ENCODE measurements around the gene FAM3D.
A peak's percentile ranks its signal among the peaks of the same experiment; 100 is the strongest.
"Not testable (repeated sequence)": the region's sequence is repeated elsewhere in the genome, so short reads cannot be mapped to it uniquely, and the experiment has no call there.

Gene FAM3D, protein sequence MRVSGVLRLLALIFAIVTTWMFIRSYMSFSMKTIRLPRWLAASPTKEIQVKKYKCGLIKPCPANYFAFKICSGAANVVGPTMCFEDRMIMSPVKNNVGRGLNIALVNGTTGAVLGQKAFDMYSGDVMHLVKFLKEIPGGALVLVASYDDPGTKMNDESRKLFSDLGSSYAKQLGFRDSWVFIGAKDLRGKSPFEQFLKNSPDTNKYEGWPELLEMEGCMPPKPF

DNA sequence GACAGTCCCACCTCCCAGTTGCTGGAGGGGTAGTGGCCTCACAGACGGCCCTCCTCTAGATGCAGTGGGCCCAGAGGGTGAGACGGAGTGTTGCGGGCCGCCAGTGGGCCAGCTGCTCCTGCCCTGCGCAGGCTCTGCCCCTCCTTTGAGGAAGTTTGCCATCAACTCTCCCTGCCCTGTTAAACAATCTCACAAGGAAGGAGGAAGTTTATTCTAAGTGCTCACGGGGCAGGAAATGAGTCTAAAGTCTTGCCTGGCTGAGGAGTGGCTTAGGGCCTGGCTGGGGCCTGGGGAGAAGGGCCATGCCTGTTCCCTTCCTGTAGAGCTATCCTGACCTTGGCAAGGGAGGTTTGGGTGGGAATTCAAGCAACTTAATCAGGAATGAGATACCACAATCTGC lies at the start of gene FAM3D:
Gene FAM3D, minus strand, starts transcription at position 92 of the 400 bp plus-strand sequence. CDS start 11,211 bp downstream, outside the sequence.
- no peak for DNase-seq

DNA sequence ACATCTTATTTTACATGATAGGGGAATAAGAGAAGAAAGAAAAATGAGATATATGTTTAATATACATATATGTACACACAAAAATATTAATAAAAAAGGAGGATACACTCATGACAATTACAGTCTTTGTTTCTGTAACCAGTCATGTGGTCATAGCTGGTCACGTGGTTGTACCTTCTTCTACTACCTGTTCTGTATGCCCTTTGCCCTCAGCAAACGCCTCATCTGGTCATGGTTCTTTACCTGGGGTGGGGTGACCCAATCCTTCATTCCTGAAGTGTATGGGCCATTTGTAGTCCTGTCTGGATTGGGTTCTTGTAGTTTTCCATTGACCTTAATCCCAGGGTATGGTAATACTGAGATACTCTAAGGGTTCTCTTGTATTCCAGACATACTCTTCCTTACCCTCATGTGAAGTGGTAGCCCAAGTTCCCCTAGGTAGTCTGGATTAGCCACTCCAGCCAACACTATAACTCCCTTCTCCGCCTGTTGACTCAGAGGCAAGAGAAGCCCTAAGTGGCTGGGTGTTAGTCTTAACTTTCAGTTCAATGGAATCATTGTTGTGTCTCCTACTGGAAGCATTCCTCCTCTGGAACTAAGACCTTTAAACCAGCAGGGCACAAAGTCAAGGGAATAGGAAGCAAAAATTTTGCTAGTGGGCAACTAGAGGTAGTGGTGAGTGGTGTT lies 47.3 kb upstream of the FAM3D start:
- no peak for DNase-seq

DNA sequence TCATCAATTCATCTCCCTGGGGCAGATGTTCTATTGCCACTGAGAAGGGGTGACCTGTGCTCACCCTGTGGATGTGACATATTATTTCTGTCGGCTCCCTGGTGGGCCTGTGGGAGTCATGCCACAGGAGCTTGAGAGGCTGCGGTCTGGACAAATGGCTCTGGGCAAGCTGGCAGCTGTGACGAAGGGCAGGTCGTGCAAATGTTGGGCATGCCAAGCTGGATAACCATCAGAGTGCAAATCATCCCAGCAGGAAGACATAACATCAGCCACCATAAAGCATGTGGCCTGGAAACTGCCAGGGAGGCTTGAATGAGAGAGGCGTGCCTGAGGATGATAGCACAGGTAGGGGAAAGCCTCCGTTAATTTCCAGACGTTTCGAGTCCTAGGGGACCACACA lies 45.3 kb upstream of the FAM3D start:
- DNase-seq = no peak

DNA sequence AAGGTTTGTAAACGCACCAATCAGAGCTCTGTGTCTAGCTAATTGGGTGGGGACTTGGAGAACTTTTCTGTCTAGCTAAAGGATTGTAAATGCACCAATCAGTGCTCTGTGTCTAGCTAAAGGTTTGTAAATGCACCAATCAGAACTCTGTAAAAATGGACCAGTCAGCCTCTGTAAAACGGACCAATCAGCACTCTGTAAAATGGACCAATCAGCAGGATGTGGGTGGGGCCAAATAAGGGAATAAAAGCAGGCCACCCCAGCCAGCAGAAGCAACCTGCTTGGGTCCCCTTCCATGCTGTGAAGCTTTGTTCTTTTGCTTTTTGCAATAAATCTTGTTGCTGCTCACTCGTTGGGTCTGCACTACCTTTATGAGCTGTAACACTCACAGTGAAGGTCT lies 42.4 kb upstream of the FAM3D start:
- not testable (repeated sequence) for DNase-seq

DNA sequence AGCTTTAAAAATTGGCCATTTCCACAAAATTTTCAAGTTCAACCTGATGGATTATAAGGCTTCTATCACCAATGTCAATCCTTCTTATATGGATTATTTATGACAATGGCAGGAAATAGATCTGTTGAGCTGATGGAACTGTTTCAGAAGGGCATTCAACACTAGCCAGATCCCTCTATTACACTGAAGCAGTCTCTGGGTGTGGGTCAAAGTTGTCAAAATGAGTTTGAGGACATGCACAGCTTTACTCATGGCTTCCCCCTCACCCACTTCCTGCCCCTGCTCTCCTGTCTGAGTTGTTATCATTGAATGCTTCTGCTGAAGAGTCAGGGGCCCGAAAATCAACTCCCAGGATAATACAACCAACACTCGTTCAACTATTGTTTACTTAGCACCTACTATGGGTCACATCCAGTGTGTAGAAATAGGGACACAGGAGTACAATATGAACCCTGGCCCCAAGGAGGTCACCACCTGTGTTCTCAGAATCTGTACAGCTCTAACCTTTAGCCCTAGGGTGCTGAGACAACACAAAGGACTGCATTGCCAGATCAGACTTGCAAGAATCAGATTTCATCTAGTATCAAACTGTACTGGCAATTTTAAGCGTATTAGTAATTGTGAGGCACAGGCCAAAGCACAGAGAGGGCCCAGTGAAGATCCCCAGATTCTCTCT lies 41.7 kb upstream of the FAM3D start:
- no peak for DNase-seq

DNA sequence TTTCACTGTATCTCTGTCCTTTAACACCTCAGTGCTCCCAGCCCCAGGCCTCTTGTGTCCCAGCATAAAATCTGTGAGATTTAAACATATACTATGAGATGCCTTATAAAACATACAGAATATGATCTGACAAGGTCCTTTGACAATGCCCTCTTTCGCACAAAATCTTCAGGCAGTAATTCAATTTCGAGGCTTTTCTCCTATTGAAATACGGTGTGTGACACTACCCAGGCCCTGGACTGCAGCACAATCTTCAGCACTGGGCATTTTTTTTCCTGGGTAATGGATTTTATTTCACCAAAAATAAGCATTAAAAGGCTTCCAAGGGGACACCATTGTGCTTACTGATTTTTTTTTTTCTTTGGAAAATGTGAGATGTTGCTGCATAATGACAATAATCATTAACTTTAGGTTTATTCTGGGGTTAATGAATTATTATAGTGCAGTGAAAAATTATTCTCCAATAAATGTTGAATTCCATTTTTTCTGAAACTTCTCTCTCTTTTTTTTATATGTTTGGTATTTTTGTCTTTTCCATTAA lies 40.9 kb upstream of the FAM3D start:
- no peak for DNase-seq

DNA sequence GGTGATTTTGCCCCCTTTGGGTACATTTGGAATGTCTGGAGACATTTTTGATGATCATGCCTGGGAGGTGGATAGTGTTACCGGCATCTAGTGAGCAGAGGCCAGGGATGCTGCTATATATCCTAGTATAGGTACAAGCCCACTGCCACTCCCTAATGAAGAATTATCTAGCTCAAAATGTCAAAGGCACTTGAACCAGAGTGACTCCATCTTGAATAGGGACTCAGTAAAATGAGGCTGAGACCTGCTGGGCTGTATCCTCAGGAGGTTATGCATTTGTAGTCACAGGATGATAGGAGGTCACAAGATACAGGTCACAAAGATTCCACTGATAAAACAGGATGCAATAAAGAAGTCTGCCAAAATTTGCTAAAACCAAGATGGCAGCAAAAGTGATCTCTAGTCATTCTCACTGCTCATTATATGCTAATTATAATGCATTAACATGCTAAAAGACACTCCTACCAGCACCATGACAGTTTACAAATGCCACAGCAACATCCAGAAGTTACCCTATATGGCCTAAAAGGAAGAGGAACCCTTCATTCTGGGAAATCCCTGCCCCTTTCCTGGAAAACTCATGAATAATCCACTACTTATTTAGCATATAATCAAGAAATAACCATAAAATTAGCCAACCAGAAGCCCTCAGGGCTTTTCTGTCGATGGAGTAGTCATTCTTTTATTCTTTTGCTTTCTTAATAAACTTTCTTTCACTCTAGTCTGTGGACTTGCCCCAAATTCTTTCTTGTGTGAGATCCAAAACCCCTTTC lies 40.0 kb upstream of the FAM3D start:
- DNase-seq = no peak

DNA sequence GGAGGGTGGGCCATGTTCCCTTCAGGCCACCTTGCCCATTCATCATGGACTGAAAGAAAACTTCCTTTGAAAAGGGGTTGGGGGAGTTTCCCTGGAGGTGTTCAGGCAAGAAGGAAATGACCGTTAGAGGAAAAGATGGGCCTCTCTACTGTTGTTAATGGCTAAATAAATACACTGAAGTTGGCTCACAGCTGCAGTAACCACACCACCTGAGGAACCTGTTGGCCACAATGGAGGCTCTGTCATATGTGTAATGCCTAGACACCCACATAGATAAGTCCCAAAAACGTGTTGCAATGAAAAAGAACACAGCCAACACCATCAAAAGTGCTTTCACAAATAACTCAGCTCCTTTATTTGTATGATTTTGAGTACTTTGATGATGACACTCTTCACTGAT lies 38.2 kb upstream of the FAM3D start:
- no peak for DNase-seq

DNA sequence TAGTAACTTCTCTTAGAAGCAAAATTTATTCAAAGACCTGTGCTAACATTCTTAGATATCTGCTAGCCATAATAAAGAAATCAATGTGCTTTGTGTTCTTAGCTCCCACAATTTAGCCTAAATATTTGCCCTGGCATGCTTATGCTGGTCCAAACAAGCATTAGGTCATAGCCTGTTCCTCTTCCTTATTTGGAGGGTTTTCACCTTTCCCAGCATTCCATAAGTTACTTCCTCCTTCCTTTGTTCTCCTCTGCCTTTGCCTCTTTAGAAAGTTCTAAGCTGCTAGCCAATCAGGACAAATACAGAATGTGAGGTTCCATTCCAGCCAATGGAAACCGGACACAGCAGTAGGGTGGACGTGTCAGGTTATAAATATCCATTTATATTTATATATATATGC lies 37.7 kb upstream of the FAM3D start:
- not testable (repeated sequence) for DNase-seq

DNA sequence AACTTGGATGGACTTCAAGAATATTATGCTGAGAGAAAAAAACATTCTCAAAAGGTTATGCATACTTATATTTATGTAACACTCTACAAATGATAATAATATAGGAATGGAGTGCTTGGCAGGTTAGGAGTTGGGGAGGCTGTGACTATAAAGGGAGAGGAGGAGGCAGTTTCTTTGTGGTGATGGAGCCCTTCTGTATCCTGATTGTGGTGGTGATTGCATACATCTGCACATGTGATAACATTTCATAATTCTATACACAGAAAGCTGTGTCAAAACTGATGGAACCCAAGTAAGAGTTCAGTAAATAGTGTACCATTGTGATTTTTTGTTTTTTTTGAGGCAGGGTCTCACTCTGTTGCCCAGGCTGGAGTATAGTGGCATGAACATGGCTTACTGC lies 31.7 kb upstream of the FAM3D start:
- no peak for DNase-seq

DNA sequence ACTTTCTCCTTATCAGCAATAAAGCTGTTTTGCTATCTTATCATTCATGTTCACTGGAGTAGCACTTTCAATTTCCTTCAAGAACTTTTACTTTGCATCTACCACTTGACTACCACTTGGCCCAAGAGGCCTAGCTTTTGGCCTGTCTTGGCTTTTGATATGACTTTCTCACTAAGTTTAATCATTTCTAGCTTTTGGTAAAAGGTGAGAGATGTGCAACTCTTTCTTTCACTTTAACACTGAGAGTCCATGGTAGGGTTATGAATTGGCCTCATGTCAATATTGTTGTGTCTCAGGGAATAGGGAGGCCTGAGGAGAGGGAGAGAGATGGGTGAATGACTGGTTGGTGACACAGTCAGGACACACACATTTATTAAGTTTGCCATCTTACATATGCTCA lies 31.0 kb upstream of the FAM3D start:
- no peak for DNase-seq

DNA sequence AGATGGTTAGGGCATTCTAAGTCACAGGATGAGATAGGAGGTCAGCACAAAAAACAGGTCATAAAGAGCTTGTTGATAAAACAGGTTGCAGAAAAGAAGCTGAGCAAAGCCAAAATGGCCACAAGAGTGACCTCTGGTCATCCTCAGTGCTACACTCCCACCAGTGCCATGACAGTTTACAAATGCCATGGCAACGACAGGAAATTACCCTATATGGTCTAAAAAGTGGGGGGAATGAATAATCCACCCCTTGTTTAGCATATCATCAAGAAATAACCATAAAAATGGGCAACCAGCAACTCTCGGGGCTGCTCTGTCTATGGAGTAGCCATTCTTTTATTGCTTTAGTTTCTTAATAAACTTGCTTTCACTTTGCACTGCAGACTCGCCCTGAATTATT lies 30.2 kb upstream of the FAM3D start:
- not testable (repeated sequence) for DNase-seq

DNA sequence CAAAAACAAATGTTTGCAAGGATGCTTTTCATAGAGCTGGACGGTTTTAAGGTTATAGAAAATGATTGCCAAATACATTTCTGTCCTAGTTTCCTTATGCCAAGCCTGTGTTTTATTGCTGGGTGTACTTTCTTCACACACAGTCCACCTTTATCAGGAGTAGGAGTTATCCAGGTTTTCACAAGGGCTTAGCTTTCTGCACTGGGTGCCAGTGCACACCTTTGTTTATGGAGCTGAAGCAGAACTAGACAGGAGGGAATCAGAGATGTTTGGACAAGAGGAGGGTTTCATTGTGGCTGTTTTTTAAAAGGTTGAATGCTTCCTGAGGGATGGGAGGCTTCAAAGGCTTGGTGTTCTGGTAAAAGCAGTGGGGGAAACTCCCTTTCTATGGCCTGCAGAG lies 29.5 kb upstream of the FAM3D start:
- no peak for DNase-seq

DNA sequence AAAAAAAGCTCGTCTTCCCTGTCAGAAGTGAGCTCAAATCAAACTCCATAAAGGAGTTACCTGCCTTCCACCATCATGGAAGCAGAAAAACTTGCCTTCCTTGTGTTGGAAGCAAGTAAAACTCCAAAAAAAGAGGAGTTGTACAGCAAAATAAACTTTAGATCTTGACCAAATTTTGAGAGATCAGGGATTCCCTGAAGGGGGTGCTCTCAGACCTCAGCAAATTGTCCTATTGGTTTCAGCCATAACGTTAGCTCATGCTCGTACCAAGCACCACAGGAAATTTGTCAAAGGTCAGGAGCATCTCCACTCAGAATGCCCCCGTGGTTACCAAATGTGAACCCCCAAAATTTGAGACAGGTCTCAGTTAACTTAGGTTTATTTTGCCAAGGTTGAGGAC lies 28.7 kb upstream of the FAM3D start:
- DNase-seq = not testable (repeated sequence)

DNA sequence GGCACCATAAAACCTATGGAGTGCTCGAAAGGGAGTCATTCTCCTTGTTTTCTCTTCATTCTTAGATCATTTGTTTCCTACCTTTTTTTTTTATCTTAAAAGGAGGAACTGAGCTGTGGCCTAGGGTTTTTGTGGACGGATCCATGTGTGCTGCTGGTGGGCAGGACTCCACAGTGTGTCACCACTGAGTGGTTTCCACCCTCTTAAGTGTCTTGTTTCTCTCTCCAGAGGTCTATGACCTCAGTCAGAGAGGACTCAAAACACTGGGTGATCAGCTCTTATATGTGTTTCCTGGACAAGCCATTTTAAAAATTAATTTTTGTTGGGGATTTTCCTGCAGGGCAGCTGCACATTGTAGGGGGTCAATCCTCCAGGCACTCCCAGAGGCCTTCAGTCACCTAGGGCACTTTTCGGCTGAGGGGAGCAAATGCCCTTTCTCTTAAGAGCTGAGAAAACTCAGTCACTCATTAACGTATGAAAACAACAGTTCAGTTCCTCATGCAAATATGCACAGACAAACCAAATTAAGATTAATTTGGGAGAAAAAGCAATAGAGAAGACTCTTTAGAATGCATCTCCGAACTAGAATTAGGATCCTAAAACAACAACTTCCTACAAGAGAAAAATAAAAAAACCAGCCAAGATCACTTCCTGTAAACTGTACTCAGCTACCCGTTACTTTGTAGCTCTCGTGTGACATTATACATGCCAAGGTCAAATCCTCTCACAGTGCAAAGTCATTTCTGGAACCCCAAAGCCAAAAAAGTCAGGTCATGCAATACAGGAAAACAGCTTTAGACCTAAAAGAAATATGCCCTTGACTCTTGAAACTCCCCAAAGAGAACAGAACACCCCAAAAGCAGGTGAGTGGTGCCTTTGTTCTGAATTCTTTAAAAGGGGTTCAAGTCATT lies 27.6 kb upstream of the FAM3D start:
- no peak for DNase-seq

DNA sequence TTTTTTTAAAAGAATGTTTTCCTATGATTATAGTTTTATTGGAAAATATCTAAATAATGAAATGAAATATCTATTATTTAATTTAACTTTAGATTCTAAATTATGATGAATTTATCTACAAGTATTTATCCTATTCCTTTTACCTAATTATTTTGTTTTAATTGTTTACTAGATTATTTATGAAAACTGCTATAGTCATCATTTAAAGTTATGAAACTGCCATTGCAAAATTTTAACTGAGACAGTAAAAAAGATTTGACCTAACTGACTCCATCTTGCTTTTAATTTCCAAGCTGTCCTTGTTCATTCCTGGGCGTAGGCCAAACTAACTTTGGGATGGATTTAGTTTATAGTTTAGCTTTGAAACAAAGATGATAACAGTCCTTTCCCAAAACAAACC lies 25.9 kb upstream of the FAM3D start:
- DNase-seq = no peak

DNA sequence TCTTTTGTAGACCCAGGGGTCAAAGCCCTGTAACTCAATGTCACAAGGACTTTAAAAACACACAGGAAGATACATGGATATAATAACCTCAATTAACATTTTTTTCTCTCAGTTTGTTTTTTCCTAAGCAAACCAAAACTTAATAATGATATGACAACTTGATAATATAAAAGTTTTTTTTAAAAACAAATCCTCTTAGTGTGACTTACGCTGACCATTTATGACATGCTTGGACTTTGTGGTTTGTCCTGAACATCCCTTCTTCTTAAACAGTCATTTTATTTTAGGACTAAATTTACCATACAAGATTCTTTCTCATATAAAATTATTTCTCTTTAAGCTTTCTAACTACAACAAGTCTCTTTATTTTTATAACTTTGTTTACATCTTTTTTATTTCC lies 25.4 kb upstream of the FAM3D start:
- no peak for DNase-seq

DNA sequence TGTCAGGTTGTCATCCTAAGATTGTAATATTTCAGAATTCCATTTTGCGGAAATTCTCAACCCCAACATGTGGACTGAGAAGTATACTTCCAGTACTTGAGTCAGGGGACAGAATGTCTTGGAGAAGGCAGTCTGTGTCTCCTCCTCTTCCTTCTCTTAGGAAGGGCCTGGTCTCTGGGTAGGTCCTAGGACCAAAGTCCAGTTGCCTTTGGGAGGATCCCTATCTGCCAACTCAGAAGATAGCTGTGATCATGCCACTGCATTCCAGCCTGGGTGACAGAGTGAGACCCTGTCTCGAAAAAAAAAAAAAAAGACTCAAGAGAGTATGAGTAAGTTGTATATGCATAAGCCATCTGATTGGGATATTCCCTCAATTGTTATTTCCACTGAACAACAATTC lies 23.9 kb upstream of the FAM3D start:
- DNase-seq = no peak

DNA sequence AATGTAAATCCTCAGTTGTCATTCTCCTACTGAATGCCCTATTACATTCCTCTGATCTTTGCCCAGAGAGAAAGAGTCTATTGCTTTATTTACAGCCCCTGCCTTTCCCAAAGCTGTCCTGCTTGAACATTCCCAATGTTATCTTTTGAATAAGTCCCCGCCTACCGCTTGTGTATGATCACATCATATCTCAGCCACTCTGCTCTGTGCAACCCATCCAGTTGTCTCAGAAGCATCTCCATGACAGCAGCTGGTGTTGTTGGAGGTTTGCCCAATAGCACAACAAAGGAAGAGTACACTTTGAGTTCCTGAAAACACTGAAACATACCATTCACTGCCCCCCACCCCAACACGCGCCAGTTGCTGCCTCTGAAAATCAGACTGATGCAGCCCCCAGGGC lies 22.0 kb upstream of the FAM3D start:
- DNase-seq = no peak

DNA sequence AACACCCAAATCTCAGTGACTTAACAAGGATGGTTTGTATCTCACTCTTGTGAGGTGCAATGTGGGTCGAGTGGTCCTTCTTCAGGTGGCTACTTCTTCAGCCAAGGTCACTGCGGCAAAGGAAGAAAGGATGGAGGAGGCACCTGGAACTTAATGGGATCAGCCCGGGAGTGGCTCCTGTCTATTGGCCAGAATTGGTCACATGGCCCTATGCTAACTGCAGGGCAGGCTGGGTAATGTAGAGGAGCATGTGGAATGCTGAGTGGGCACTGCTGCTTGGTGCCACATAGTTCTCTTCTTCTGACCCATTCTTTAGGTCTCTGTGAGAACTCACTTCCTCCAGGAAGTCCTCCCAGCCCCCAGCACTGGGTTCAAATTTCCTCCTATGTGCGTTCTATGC lies 20.3 kb upstream of the FAM3D start:
- DNase-seq = no peak

DNA sequence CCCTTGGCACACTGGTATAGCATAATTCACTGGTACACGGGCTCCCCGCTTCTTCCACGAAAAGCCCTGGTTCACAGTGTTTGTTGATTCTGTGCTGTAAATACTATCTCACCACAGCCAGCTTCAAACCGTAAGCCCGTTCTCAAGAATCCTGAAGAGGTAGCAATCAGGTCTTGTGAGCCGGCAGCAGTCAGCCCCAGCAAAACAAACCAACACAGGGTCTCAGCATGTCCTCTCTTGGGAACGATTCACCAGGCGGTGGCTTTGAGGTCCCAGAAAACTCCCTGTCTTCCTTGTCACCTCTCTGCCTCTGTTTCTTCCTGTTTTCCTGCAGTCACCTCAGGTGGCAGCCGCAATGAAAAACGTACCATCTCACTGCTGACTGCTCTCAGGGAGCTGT lies 19.1 kb upstream of the FAM3D start:
- no peak for DNase-seq

DNA sequence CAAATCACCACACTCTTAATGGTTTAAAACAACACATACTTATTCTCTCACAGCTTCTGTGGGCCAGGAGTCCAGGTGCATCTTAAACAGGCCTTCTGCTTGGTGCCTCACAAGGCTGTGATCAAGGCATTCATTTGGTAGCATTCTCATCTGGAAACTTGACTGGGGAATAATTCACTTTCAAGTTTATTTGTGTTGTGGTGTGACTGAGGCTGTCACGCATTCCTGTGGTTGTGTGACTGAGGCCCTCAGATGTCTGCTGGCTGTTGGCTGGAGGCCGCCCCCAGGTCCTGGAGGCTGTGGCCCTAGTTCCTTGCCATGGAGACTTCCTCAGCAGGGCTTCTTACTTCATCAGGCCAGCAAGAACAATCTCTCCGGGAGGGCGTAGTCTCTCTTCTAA lies 16.9 kb upstream of the FAM3D start:
- peak; percentile 58 for DNase-seq

All from activated CD4-positive, alpha-beta T cell treated with anti-CD3 and anti-CD28 coated beads for 48 hours (primary cell).